ENCODE data around the gene ASCC1. TPM values are rescaled to one million over a fixed set of nuclear protein-coding genes. Genes with fewer than 3 reads are reported as not detected.

The ASCC1 gene
- total and polyA plus RNA-seq, 2 of the 13 experiments (the other 11 are each of a cell fraction or from before 2014, with no cell fraction given) = 21.6 to 30.1 TPM

DNA sequence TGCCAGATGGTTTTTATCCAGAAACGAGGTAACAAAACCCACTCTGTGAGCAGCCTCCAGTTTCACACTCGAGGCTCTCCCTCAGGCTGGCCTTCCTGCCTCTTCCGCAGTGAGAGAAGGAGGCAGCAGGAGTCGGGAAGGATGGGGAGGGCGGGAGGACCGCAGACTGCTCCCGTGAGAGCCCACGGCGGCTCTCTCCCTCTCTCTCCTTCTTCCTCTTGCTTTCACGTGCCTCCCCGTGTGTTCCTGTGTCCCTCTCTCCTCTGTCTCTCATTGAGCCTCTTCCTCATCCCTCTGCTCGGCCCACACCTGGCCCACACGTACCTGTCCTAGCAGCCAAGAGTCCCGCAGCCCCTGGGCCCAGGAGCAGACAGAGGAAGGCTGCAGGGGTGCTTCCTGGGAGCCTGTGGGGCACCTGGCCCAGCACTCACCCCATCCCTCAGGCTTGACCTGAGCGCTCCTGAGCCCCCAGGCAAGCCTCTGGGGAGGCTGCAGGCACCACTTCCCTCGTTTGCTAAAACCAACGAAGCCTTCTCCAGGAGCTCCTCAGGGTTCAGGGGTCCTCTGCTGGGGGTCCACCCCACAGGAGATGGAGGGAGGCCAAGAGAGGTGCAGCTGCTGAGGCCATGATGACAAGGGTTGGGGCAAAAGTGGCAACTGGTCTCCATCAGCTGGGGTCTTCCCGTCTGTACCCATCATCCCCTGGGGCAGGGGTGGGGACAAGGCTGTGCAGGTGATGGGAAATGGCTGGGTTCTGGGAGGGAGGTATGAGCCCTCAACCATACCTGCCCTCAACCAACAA is 141.3 kb downstream of the ASCC1 start (continued):
- TF ChIP-seq, protein P1, sequence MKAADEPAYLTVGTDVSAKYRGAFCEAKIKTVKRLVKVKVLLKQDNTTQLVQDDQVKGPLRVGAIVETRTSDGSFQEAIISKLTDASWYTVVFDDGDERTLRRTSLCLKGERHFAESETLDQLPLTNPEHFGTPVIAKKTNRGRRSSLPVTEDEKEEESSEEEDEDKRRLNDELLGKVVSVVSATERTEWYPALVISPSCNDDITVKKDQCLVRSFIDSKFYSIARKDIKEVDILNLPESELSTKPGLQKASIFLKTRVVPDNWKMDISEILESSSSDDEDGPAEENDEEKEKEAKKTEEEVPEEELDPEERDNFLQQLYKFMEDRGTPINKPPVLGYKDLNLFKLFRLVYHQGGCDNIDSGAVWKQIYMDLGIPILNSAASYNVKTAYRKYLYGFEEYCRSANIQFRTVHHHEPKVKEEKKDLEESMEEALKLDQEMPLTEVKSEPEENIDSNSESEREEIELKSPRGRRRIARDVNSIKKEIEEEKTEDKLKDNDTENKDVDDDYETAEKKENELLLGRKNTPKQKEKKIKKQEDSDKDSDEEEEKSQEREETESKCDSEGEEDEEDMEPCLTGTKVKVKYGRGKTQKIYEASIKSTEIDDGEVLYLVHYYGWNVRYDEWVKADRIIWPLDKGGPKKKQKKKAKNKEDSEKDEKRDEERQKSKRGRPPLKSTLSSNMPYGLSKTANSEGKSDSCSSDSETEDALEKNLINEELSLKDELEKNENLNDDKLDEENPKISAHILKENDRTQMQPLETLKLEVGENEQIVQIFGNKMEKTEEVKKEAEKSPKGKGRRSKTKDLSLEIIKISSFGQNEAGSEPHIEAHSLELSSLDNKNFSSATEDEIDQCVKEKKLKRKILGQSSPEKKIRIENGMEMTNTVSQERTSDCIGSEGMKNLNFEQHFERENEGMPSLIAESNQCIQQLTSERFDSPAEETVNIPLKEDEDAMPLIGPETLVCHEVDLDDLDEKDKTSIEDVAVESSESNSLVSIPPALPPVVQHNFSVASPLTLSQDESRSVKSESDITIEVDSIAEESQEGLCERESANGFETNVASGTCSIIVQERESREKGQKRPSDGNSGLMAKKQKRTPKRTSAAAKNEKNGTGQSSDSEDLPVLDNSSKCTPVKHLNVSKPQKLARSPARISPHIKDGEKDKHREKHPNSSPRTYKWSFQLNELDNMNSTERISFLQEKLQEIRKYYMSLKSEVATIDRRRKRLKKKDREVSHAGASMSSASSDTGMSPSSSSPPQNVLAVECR (CRISPR knock-in tag; IDR thresholded peaks at IDR 0.05; ENCODE audit: borderline replicate concordance) = no peak
- TF ChIP-seq DMAP1 (CRISPR knock-in tag; IDR thresholded peaks at IDR 0.05) = no peak
- TF ChIP-seq, protein P2, sequence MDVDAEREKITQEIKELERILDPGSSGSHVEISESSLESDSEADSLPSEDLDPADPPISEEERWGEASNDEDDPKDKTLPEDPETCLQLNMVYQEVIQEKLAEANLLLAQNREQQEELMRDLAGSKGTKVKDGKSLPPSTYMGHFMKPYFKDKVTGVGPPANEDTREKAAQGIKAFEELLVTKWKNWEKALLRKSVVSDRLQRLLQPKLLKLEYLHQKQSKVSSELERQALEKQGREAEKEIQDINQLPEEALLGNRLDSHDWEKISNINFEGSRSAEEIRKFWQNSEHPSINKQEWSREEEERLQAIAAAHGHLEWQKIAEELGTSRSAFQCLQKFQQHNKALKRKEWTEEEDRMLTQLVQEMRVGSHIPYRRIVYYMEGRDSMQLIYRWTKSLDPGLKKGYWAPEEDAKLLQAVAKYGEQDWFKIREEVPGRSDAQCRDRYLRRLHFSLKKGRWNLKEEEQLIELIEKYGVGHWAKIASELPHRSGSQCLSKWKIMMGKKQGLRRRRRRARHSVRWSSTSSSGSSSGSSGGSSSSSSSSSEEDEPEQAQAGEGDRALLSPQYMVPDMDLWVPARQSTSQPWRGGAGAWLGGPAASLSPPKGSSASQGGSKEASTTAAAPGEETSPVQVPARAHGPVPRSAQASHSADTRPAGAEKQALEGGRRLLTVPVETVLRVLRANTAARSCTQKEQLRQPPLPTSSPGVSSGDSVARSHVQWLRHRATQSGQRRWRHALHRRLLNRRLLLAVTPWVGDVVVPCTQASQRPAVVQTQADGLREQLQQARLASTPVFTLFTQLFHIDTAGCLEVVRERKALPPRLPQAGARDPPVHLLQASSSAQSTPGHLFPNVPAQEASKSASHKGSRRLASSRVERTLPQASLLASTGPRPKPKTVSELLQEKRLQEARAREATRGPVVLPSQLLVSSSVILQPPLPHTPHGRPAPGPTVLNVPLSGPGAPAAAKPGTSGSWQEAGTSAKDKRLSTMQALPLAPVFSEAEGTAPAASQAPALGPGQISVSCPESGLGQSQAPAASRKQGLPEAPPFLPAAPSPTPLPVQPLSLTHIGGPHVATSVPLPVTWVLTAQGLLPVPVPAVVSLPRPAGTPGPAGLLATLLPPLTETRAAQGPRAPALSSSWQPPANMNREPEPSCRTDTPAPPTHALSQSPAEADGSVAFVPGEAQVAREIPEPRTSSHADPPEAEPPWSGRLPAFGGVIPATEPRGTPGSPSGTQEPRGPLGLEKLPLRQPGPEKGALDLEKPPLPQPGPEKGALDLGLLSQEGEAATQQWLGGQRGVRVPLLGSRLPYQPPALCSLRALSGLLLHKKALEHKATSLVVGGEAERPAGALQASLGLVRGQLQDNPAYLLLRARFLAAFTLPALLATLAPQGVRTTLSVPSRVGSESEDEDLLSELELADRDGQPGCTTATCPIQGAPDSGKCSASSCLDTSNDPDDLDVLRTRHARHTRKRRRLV (CRISPR knock-in tag; IDR thresholded peaks at IDR 0.05) = no peak
- no peak for TF ChIP-seq HNRNPLL (IDR thresholded peaks at IDR 0.05; ENCODE audit: low read depth, low read length, poor library complexity, severe bottlenecking)
- no peak for TF ChIP-seq GATA4 (IDR thresholded peaks at IDR 0.05; ENCODE audit: borderline replicate concordance, low read depth)
- TF ChIP-seq U2AF1 (optimal IDR thresholded peaks at IDR 0.05; ENCODE audit: low read depth, low read length) = no peak
- TF ChIP-seq ETV6 (CRISPR knock-in tag; conservative IDR thresholded peaks at IDR 0.05) = no peak
- TF ChIP-seq ZNF34 (CRISPR knock-in tag; IDR thresholded peaks at IDR 0.05; ENCODE audit: borderline replicate concordance) = no peak
- no peak for TF ChIP-seq FOXA3 (CRISPR knock-in tag; IDR thresholded peaks at IDR 0.05)
- TF ChIP-seq ZNF407 (CRISPR knock-in tag; IDR thresholded peaks at IDR 0.05; ENCODE audit: not compliant biosample characterization) = no peak

Data from HepG2 (cell line).